ENCODE data around the gene TBL2.
"Not testable (repeated sequence)": the region's sequence is repeated elsewhere in the genome, so short reads cannot be mapped to it uniquely, and the experiment has no call there.

The TBL2 gene

DNA sequence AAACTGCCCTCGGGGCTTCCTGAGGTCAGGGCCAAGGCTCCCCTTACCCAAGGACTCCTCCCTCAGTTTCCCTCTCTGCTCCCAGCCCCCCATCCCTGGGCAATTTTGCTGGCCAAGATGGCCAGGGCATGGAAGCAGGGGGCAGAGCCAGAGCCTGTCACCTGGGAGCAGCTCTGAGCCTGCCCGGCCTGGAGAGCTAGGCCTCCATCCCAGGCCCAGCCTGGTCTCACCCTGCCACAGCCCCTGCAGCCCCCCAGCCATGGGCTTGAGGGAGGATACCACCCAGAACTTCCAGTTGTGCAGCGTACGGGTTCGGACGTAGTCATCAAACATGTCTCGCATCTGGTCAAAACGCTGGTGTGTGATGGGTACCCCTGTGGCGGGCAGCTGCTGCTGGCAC is 17.0 kb upstream of the TBL2 start:
- TF ChIP-seq, protein P1, sequence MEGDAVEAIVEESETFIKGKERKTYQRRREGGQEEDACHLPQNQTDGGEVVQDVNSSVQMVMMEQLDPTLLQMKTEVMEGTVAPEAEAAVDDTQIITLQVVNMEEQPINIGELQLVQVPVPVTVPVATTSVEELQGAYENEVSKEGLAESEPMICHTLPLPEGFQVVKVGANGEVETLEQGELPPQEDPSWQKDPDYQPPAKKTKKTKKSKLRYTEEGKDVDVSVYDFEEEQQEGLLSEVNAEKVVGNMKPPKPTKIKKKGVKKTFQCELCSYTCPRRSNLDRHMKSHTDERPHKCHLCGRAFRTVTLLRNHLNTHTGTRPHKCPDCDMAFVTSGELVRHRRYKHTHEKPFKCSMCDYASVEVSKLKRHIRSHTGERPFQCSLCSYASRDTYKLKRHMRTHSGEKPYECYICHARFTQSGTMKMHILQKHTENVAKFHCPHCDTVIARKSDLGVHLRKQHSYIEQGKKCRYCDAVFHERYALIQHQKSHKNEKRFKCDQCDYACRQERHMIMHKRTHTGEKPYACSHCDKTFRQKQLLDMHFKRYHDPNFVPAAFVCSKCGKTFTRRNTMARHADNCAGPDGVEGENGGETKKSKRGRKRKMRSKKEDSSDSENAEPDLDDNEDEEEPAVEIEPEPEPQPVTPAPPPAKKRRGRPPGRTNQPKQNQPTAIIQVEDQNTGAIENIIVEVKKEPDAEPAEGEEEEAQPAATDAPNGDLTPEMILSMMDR (IDR thresholded peaks at IDR 0.05; ENCODE audit: borderline replicate concordance, control extremely low read depth, extremely low read depth, insufficient read depth, missing control alignments): no peak
- DNase-seq (ENCODE audit: low spot score): no peak
- in situ Hi-C loops (cut with MboI; ENCODE audit: low sequenced_read_pairs, unreplicated experiment): no loop called here

DNA sequence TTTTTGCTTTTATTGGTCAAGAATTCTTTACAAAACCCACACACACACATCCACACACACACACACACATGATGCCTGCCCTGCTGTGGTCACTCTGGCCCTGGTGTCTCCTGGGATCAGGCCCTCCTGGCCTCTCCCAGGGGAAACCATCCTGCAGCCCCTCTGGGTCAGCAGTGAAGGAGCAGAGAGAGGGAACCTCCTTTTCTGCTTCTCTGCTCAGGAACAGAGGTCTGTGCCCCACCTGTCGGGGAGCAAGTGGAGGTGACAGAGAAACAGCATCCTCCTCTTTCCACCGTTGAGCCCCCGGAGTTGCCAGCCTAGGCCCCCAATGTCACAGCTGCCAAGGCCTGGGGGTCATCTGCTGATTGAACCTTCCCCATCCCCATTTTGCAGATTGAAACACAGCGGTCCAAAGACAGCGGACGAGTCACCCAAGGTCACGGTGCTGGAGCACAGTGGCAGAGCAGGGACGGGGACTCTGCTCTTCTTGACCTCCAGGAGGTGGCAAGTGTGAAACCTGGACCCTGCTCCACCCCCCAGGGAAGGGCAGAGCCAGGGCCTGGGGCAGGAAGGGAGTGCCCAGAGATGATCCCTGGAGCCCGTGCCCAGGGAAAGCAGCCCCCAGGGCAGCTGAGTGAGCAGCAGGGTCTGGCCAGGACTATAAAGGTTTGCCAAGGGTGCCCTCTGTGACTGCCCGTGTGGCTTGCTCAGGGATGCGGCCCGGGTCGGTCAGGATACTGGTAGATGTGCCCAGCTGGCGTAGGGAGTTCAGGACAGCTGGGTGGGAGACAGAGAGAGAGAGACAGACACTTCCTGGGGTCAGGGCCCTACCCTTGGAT is 15.0 kb upstream of the TBL2 start:
- no peak for DNase-seq (ENCODE audit: low spot score)
- in situ Hi-C loops (cut with MboI; ENCODE audit: low sequenced_read_pairs, unreplicated experiment): no loop called here
- TF ChIP-seq, protein P1 (IDR thresholded peaks at IDR 0.05; ENCODE audit: borderline replicate concordance, control extremely low read depth, extremely low read depth, insufficient read depth, missing control alignments): no peak

DNA sequence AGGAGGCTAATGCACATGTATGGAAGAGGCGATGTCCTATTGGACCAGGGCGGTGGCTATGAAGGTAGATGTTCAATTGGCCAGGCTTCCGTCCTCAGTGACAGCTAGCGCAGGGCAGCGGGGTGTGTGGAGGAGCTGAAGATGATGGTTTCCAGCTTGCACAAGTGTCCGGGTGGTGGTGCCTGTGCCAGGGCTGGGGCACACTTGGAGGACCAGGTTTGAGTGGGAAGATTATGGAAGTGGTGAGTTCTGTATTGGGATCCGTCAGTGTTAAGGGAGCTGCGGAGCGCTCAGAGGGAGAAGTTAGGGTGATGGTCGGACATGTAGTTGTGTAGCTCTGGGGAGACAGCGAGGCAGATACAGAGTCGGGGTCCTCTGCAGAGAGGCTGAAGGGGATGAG is 8.5 kb upstream of the TBL2 start:
- DNase-seq (ENCODE audit: low spot score): no peak
- in situ Hi-C loops (cut with MboI; ENCODE audit: low sequenced_read_pairs, unreplicated experiment): no loop called here
- TF ChIP-seq, protein P1 (IDR thresholded peaks at IDR 0.05; ENCODE audit: borderline replicate concordance, control extremely low read depth, extremely low read depth, insufficient read depth, missing control alignments): no peak

DNA sequence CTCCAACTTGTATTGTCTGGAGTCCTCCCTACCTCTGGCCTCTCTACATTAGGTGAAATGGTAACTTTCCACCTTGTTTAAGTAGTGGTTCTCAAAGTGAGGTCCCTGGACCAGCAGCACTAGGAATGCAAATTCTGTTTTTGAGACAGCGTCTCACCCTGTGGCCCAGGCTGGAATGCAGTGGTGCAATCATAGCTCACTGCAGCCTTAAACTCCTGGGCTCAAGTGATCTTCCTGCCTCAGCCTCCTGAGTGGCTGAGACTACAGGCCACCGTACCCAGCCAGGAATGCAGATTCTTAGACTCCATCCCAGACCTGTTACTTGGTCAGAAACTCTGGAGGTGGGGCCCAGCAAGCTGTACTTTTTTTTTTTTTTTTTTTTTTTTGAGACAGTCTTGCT is 6.8 kb upstream of the TBL2 start:
- DNase-seq (ENCODE audit: low spot score): no peak
- TF ChIP-seq, protein P1 (IDR thresholded peaks at IDR 0.05; ENCODE audit: borderline replicate concordance, control extremely low read depth, extremely low read depth, insufficient read depth, missing control alignments): no peak
- in situ Hi-C loops (cut with MboI; ENCODE audit: low sequenced_read_pairs, unreplicated experiment): no loop called here

DNA sequence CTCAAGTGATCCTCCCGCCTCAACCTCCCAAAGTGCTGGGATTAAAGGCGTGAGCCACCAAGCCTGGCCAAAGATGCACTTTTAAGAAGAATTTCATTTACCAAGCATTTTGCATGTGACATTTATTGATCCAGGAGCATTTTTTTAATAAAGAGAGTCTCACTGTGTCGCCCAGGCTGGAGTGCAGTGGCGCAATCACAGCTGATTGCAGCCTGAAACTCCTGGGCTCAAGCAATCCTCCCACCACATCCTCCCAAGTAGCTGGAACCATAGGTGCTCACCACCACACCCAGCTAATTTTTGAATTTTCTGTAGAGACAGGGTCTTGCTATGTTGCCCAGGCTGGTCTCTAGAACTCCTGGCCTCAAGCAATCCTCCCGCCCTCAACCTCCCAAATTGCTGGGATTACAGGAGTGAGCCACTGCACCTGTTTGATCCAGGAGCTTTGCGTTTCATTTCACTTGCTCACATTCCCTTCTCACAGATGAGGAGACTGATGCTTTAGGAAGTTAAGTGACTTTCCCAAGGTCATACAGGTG is 4.4 kb upstream of the TBL2 start:
- in situ Hi-C loops (cut with MboI; ENCODE audit: low sequenced_read_pairs, unreplicated experiment): no loop called here
- DNase-seq (ENCODE audit: low spot score): no peak
- TF ChIP-seq, protein P1 (IDR thresholded peaks at IDR 0.05; ENCODE audit: borderline replicate concordance, control extremely low read depth, extremely low read depth, insufficient read depth, missing control alignments): no peak

DNA sequence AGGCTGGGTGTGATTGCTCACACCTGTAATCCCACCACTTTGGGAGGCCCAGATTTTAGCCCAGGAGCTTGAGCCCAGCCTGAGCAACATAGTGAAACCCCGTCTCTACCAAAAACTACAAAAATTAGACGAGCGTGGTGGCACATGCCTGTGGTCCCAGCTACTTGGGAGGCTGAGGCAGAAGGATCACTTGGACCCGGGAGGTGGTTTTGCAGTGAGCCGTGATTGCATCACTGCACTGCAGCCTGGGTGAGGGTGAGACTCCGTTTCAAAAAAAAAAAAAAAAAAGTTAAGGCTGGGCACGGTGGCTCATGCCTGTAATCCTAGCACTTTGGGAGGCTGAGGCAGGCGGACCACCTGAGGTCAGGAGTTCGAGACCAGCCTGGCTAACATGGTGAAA is 2.6 kb upstream of the TBL2 start:
- DNase-seq (ENCODE audit: low spot score); in situ Hi-C loops (cut with MboI; ENCODE audit: low sequenced_read_pairs, unreplicated experiment): not testable (repeated sequence)

DNA sequence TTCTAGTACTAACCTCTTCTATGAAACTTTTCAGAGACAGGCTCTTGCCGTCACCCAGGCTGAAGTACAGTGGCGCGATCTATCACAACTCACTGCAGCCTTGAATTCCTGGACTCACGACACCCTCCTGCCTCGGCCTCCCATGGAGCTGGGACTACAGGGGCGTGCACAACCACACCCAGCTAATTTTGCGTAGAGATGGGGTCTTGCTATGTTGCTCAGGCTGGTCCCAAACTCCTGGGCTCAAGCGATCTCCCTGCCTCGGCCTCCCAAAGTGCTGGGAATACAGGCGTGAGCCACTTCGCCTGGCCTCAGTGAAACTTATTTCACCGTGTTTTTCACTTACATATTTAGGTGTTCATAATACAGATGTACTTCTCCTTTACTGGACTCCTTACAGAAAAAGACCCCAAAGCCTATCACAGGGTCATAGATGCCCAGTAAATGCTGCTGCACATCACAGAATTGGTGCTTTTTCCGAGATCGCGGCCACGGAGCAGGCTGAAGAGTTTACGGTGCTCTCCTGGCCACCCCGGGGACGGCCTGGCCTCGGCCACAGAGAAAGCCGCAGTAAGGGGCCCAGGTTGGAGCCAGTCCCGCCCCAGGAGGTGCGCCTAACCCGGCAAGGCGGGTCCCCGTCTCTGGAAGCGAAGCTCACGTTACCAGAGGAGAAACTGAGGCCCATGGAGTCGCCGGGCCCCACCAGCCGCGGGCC is 595 bp downstream of the TBL2 start:
- TF ChIP-seq, protein P1 (IDR thresholded peaks at IDR 0.05; ENCODE audit: borderline replicate concordance, control extremely low read depth, extremely low read depth, insufficient read depth, missing control alignments): no peak
- in situ Hi-C loops (cut with MboI; ENCODE audit: low sequenced_read_pairs, unreplicated experiment): no loop called here
- DNase-seq (ENCODE audit: low spot score): no peak
